NCI-H1417 (cell line): ENCODE measurements around the gene CELA3B.
"Not testable (repeated sequence)": the region's sequence is repeated elsewhere in the genome, so short reads cannot be mapped to it uniquely, and the experiment has no call there.

Experiments
- DNase-seq, 3 experiments: peaks; one replicate each; lab custom pipeline; 2025; lab: John Stamatoyannopoulos, UW

CELA3B gene

GRCh38 chr1:21976703-21977239, at the start of gene CELA3B:
CELA3B (plus strand) TSS chr1:21977022; CDS start chr1:21977040, 18 bp downstream.
- DNase-seq: not testable (repeated sequence)

DNA sequence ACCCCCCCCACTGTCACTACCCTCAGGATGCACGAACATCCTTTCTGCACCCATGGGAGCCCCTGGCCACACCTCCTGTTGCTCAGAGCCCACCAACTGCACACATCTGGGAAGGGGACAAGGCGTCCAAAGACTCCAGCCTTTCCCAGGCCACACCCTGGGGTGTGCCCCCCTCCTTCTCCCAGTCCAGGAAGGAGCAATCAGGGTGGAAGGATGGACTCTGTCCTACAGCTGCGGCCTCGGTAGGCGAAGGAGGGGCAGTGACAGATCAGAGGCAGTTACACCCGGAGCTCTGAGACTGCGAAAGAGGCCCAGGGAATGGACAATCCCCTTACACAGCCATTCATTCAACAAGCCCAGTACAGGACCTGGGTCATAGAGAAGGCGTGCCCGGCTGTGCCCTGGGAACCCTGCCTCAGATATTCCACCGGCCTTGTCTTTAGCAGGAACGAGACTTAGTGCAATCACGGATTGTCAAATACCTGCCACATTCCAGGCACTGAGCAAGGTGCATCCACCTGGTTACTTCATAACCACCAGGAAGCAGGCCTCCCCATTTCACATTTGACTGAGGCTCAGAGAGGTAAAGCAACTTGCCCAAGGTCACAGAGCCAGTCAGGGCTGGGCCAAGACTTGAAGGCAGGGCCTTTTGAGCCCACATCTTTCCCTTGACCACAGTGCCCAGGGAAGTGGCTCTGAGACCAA, 49.1 kb upstream of the CELA3B start:
- DNase-seq: no peak

DNA sequence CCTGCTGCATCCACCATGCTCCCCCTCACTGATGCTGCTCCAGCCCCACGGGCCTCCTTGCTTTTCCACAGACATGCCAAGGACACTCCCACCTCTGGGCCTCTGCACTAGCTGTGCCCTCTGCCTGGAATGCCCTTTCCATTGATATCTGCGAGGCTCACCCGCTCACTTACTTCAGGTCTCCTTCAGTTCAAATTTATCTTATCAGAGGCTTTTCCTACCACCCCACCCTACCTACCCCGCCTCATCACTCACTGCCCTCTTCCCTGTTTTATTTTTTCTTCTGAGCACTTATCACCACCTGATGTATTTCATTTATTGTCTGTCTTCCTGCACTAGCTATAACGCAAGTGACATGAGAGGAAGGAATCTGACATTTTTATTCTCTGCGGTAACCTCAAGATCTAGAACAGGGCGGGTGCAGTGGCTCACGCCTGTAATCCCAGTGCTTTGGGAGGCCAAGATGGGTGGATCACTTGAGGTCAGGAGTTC, 46.7 kb upstream of the CELA3B start:
- DNase-seq: no peak

- DNase-seq: no peak
Measured at GRCh38 chr1:21930629-21931170, 46.1 kb upstream of the CELA3B start.

GRCh38 chr1:21931171-21932093, 45.4 kb upstream of the CELA3B start:
- no peak for DNase-seq

GRCh38 chr1:21932127-21932526, 44.7 kb upstream of the CELA3B start:
- DNase-seq: no peak

- peak; percentile 45 to 69 (median 62) for DNase-seq
Measured at GRCh38 chr1:21933397-21934248, 43.2 kb upstream of the CELA3B start.

GRCh38 chr1:21935393-21935804, 41.4 kb upstream of the CELA3B start:
- DNase-seq: no peak

- DNase-seq: no peak
Measured at GRCh38 chr1:21935891-21936365, 40.9 kb upstream of the CELA3B start.

DNA sequence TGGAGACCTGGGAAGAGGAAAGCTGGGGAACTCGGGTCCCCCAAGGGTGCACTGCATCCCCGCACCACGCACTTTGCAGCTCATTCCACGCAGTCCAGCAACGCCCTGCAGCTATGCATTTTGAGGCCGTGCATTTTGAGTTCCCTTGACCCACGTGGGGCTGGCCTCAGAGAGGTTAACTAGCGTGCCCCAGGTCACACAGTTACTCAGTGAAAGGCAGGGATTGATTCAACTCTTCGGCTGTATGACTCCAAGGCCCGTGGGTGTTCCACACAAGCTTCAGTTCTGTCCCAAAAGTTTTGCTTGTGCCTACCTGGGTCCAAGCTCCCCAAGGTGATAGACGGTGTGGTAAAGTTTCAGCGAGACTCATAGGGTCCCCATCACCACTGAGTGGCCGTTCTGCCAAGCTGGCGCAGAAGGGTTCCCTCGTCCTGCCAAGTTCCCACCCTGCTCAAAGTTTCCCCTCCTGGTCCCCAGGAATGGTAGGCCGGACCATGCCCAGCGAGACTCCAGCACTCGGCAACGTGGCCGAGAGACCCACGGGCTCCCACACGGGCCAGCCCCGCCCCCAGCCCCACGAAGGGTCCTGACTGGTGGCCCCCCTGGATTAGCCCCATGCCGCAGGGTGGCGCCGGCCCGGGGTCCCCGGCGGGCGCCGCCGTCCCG, 40.3 kb upstream of the CELA3B start:
- DNase-seq: peak in 2 of 3 experiments; percentile 13 to 22

GRCh38 chr1:21937034-21937371, 39.8 kb upstream of the CELA3B start, which contains the start of gene HSPG2:
HSPG2 (minus strand) TSS chr1:21937310; CDS start chr1:21937217, 93 bp downstream.
- no peak for DNase-seq

GRCh38 chr1:21937372-21938121, 39.3 kb upstream of the CELA3B start:
- peak; percentile 77 to 83 (median 83) for DNase-seq

GRCh38 chr1:21938732-21939538, 37.9 kb upstream of the CELA3B start:
- no peak for DNase-seq

DNA sequence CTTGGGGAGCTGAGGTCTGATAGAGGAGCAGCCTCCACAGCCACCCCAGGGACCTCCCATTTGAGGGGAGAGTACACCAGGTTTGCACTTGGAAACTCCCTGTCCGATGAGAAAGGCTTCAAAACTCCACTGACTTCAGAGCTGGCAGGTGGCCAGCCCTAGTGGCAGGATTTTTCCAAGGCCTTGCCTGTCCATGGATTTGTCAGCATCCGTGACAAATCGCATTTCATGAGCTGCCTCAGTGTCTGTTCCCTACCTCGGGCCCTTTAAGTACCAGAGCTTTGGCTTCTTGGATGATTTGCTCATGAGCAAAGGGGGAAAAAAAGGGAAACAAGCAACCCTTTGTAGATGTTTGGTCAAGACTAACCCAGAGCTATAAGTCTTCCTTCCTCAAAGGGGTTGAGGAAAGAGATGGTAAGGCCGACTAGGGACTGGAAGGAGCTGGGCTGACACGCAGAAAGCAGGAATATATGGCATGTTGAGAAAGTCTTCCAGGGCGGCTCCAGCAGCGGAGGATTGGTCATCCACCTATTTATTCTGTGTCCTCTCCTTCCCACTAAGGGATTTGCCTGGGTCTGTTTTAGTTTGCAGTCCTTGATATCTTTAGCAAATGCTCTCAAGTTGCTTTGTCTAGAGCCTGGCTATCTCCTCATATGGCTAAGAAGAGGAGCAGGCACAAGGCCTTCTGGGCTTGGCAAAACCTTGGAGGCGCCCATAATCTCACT, 37.0 kb upstream of the CELA3B start:
- DNase-seq: peak in 2 of 3 experiments; percentile 9 to 24

- DNase-seq: no peak
Measured at GRCh38 chr1:21940492-21940891, 36.3 kb upstream of the CELA3B start.

GRCh38 chr1:21941370-21941769, 35.5 kb upstream of the CELA3B start:
- DNase-seq: no peak

DNA sequence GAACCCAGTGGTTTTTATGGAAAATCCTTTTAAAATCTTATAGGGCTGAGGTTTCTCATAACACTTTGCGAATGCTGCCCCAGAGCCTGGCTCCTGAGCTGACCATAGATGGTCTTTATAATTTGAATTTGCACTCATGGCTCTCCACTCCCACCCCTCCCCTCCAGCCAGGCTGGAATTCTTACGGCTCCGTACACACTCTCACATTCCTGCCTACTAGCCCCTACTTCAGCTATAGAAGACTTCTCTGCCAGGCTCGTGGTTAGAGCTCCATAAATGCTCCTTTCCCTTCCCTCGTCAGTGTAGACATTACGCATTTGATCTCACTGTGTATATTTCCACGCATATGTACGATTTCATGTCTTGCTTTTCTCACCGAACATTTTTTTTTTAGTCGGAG, 34.4 kb upstream of the CELA3B start:
- DNase-seq: no peak

GRCh38 chr1:21942959-21943640, 33.7 kb upstream of the CELA3B start:
- DNase-seq: not testable (repeated sequence)
